T1000 (cell line): ENCODE data around the gene MXRA5.

Source experiments
- DNase-seq: peaks from one replicate; lab custom pipeline; 2025; ENCODE audit warnings: mixed read lengths; lab: John Stamatoyannopoulos, UW

MXRA5 gene

DNA sequence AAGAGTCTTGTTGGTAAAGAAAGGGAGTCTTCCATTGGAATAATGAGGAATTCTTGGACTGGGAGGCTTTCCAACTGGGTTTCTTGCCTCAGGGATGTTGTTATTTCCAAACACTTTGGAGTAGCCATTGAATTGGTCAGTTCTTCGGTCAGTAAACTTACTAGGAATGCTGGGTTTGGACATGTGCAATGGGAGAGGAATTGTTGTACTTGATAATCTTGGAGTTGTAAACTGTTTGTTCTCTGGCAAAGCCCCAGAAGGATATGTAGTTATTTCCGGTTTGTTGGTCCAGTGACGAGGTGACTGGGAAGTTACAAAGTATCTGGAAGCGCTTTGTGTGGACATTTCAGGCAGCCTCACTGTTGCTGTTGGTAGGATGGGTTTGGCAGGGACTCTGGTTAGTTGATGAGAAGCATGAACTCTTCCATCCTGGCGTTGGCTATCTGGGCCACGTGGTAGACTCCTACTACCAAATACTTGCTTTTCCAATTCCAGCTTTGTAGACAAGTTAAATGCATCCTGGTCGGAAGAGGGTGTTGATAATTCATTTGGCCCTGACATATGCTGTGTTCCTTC, 25.9 kb downstream of the MXRA5 start:
- DNase-seq, result no peak

DNA sequence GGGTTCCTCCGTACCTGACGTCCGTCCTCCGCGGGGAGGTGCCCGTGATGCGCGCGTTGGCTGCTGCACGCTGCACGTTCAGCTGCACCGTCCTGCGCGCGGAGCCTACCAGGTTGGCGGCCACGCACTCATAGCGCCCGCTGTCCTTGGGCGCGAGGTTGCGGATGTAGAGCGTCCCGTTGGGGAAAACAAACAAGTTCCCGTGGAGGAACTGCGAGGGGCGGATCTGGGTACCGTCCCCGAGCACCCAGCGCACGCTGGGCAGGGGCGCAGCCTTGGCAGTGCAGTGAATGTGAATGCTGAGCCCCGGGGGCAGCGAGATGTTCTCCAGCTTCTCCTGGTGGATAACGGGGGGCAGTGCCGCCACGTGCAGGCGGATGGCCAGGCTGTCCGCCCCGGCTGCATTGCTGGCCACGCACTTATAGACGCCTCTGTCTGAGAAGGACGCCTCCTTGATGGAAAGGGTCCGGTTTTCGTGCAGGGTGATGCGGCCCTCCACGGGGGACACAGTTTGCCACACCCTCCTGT, 29.2 kb downstream of the MXRA5 start:
- no peak for DNase-seq

DNA sequence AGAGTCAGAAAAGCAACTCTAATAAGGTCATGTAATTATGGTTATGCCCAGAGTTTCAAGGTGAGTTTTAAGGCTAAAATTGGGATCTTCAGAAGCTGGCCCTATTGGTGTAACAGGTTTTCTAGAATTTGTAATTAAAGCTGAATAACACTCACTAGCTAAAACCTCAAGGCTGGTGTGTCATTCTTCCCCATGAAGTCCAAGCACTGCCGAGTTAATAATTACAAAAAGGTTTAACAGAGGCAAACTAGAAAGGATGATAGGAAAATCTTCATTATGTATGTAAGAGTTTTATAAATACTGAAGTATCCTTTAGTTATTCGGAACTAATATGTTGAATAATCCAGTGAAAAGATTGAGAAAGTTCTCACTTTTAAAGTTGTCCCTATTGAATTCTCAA, 34.3 kb downstream of the MXRA5 start:
- DNase-seq, result no peak

DNA sequence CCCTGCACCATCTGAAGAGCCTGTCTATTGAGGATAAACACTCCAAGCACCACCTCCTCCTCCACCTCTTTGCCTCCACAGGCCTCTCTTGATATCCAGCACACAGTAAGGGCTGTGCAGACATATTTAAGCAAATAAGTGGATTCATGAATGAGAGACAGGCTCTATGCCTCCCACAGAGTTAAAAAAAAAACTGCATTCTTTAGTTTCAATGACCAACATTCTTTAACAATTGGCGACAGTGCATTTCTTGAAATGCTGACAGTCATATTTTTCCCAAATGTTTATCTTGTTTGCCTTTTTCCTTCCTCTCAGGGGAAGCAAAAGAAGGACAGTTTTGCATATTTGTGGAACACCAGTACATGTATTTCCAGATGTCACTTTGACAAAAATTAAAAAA, 38.6 kb downstream of the MXRA5 start:
- no peak for DNase-seq

DNA sequence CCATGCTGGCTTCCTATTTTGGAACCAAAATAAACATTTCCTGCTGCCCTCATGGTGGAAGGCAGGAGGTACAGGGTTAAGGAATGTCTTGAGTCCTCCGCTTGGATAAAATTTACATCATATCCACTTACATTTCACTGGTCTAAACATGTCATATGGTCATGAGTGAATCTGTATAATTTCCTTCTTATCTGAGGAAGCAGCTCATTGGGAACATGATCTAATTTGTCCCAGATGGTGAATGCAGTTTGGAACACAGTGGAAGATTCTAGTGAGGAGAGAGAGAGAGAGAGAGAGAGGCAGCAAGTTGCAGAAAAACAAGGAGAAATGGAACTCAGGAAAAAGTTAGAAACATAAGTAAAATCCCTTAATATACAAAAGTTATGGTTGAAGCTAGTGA, 46.8 kb downstream of the MXRA5 start:
- no peak for DNase-seq

DNA sequence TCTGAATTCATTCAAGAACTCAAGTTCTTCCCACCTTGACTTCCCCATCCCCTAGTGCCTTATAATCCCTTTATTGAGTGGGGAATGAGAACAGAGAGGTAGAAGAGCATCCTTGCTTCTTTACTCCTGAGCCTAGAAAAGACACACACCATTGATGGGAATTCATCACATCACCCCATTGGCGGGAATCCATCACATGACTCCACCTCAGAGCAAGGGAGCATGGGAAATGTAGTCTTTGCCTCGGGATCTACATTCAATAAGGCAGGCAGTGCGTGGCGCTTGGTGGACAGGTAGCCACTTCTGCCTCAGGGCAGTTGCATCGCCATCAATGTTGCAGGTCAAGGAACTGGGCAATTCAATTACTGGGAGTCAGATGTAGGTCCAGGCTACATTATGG, 50.7 kb downstream of the MXRA5 start:
- DNase-seq, result no peak

DNA sequence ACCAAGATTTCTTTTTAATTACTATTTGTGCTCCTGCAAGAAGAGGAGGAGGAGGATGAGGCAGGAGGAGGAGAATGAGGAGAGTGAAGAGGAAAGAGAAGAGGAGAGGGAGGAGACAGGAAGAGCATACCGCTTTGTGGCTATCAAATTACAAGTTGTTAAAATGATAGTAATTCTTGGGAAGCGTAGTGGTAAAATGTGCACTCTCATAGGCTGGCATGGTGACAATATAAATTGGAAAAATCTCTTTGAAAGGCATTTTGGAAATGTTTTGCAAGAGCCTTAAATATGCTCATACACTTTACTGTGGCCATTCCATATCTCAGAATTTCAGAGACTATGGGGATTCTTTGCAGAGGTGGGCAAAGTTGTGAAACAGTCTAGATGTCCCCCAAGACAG, 53.2 kb downstream of the MXRA5 start:
- no peak for DNase-seq

DNA sequence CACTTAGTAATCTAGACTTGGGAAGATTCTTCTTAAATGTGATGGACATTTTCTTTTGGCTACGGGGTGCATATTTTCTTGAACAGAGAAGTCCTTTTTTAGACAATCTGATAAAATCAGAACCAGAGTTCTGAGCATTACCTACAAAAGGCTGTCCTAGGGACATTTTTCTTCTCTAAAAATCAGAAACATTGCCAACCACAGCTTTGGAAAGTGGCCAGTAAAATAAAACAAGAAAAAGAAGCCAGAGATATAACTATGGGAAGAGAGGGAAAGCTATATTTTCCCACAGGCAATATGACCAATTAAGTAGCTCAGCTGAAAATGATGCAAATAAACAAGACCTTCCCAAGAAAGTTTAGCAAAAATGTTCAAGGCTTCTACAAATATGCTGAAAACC, 55.9 kb downstream of the MXRA5 start:
- DNase-seq, result no peak

DNA sequence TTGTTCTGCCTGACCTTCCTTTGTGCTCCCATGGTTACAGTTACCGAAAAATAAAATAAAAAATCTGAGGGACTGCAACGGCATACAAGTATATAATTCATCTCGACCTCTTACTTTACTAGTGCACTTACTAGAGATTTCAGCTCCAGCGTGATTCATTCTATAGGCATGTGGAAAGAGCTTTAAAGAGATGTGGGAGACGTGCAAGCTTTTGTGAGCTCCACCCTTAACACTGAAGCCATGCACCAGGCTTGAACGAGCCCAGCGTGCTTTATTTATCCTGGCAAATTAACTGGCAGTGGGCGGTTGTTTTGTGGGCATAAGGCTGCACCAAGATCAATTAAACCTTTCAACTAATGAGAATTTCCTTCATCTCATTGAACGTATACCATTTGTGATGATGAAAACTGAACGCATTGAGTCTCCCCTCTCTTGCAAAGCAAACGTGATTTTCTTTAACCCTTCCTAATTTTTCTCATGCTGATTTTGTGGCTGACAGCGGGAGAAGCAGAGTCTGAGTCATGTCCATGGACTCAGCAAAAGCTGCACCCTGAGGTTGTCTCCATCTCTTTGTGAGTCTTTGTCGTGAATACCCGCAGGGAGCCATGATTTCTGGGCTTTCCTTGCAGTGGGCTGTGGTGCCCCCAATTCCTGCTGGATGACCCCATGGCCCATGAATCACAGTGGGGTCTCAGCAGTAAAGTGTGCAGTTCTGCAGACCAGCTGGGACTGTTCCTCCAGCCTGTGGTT, 60.1 kb downstream of the MXRA5 start:
- DNase-seq, result peak; percentile 26

DNA sequence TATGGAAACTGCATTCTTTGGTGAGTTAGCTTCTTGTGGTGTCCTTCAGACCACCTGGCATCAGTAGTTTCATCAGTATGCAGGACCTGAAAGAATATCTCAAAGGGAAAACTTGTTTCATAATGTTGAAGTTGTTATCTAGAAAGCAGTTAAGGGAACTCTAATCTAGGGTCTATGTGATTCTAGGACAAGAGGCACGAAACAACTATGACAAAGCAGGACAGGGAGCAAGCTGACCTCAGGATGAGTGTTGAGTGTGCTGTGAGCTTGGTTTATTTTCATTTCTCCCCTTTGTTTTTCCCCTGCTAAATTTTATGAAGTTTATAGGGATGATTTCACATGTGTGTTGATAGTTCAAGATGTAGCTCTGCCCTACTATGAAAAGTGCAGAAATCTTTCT, 65.7 kb downstream of the MXRA5 start:
- DNase-seq, result peak; percentile 2

DNA sequence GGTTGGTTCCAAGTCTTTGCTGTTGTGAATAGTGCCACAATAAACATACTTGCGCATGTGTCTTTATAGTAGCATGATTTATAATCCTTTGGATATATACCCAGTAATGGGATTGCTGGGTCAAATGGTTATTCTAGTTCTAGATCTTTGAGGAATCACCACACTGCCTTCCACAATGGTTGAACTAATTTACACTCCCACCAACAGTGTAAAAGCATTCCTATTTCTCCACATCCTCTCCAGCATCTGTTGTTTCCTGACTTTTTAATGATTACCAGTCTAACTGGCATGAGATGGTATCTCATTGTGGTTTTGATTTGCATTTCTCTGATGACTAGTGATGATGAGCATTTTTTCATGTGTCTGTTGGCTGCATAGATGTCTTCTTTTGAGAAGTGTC, 72.8 kb downstream of the MXRA5 start:
- DNase-seq, result peak; percentile 22

DNA sequence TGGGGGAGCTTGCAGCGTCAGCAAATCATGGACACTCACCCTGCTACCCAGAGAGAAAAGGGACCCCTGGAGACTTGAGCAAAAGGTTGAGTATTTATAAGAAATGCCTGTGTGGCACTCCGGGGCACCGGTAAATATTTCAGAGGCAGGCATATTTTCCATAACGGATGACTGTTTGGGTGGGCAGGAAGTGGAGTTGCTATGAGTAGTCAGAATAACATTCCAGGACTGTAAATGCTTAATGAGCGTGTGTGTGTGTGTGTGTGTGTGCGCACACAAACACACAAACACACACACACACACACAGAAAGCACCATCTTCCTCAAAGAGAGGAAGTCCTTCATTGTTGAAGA, 74.6 kb downstream of the MXRA5 start:
- DNase-seq, result peak; percentile 6

DNA sequence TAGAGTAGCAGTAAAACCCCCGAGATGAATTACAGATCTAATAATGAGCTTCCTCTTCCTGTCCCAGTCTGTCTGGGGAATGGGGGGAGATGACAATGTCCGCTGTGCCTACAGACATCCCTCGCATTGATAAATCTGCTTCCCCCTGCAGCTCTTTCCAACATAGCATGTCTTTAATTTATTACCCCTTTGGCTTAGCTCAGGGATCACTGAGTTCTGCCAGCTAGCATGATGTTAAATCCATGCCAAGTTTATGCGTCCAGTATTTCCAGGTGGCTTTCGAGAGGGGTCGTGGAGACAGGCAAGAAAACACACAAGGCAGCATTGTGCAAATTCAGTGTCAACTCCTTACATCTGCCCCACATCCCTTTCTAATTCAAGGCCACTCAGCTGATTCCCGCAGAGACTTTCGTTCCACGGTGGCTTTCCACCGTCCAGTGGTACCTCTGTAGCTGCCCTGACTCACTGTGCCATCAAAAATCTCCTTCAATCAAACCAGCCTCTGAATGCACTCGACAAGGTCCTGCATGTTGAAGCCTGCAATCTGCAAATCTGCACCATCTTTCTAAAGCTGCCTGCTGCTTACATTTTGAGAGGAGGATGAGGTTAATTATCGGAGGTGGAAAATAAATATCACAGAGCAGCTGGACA, 75.1 kb downstream of the MXRA5 start:
- no peak for DNase-seq

DNA sequence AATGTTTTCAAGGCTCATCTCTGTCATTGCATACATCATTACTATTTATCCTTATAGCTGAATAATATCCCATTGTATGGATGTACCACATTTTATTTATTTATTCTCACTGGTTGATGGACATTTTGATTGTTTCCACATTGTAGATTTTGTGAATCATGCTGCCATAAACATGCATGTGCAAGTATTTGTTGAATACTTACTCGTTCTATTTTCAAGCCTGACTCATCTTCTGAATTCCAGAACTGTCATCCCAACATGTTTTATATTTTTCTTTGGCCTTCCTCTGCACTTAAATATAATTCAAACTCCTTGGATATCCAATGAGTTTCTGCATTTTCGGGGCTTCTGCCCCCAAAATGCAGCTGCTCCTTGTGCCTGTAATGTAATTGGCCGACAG, 77.6 kb downstream of the MXRA5 start:
- no peak for DNase-seq

DNA sequence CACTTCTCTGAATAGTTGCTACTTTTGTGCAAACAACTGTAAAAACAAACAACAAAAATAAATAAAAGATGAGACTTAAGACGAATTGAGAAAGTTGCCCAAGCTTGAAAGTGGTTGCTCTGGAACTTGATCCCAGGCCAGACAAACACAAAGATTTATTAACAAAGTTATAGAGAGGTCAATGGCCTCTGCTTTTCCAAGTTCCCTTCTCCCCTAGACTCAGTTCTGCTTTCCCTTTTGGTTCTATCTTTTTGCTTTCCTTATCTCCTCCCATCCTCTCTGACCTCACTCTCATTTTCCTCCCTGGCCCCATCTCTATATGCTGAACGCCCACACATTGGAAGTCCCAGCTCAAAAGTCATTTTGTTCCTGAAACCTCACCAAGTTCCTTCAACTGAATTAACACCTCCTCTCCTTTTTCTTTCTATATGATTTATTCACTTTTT, 82.7 kb downstream of the MXRA5 start:
- DNase-seq, result no peak

DNA sequence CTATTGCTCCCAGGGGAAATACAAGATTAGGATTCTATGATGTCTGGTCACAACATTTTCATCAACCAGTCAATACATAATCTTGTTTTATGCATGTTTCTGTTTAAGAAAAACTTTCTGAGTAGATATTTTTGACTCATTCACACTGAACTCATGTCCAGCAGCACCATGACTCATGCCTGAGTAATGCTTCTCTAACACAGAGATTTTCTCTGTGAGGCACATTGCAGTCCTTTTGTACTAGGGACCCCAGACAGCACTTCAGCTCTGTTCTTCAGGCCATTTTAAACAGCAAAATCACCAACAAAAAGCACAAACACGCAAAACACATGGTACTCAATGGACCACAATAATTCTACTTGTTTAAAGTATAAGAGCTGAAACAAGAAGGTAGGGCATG, 83.6 kb downstream of the MXRA5 start:
- no peak for DNase-seq
